Pancreas (tissue), 10 donors: Measurements from ENCODE around the gene ASCC3. TPM values are rescaled to one million over a fixed set of nuclear protein-coding genes. Genes with fewer than 3 reads are reported as not detected.

Source experiments
- ATAC-seq, 4 donors: fragments of 200-7000 bp; cut with Tn5 transposase; one replicate each; pipeline versions ENCODE4 v1.8.0 to v1.9.1; 2020; ENCODE audit warnings: mild to moderate bottlenecking in 4 of 4, moderate library complexity in 4 of 4
- DNase-seq, 6 donors: peaks; one replicate each; pipeline ENCODE4 v3.0.0-alpha.2; 2020
- FAIRE-seq: peaks from 2 replicates; lab custom pipeline; 2012; peaks lifted over from hg19 to GRCh38; lab: Jason Lieb, UNC
- H3K27ac ChIP-seq, 4 donors: fragments of 200-600 bp; sonication (generic); 1 replicate in 3 of 4; 2 replicates in 1 of 4; pipeline versions ENCODE4 v1.5.0 to v1.8.0; 2020
- H3K27me3 ChIP-seq, 4 donors: fragments of 200-600 bp; one replicate each; pipeline ENCODE4 v1.8.0; 2021
- H3K36me3 ChIP-seq, 3 donors: fragments of 200-600 bp; sonication (generic) in 1 of 3; one replicate each; pipeline versions ENCODE4 v1.5.0 to v1.8.0; 2020 to 2021
- H3K4me1 ChIP-seq, 3 donors: fragments of 200-600 bp; one replicate each; pipeline ENCODE4 v1.8.0; 2021
- H3K4me3 ChIP-seq, 4 donors: fragments of 200-600 bp; sonication (generic) in 2 of 4; one replicate each; pipeline versions ENCODE4 v1.5.0 to v1.8.0; 2020 to 2021
- H3K9me3 ChIP-seq, 4 donors: fragments of 200-600 bp; one replicate each; pipeline ENCODE4 v1.8.0; 2021
- WGBS, 2 donors: extraction: QIAGEN DNeasy Blood & Tissue Kit; methylation state at CpG; one replicate each; pipeline ENCODE4 v1.1.7; 2013; 5-methylcytosine and 5-hydroxymethylcytosine counted together
- intact Hi-C, 3 donors: fragments of 100-400 bp; cut with DNase I; formaldehyde crosslinking; loops; one replicate each; pipeline versions ENCODE4 v1.11.1 to v1.14.2; 2022
- polyA plus RNA-seq, 2 donors: library from polyadenylated mRNA; stranded (reverse); fragments of 200-250 nt; gene quantifications; one replicate each; pipeline ENCODE4 v1.2.3, GENCODE V29; 2013
- total RNA-seq, 6 donors: library from RNA; stranded (reverse); fragmentation: NEBNext Ultra II Directional in 4 of 6; extraction: Animal tissue kit (Norgen Biotek cat#: 25700) in 4 of 6; gene quantifications; one replicate each; pipeline versions ENCODE4 v1.2.1 to v1.2.4, GENCODE V29; 2021 to 2023
- TF ChIP-seq, protein P1 (sequence below), 4 donors: fragments of 200-600 bp; sonication (generic) in 3 of 4; IDR thresholded peaks; one replicate each; pipeline versions ENCODE4 v1.5.0 to v1.8.0; 2021; ENCODE audit warnings: antibody characterized with exemption in 4 of 4
- donor health status: healthy with polysubstance abuse.
- donor health status: DM: no; HTN: no; CAD: no; lungs with moderate emphysema.
- donor health status: DM: no; HTN: no; CAD: no.
- donor health status: control.
- donor health status: control.
- donor health status: Bipolar disorder and iron deficiency.
- donor health status: DM: yes; HTN: yes; CAD: no.
- donor health status: DM: no; HTN: no; CAD: no.
- donor health status: DM: no; HTN: no; CAD: no.
- donor health status: DM: yes; HTN: yes; CAD: no.

The ASCC3 gene
- total and polyA plus RNA-seq, 8 donors, result 4.4 to 20.3 (median 13.4) TPM

DNA sequence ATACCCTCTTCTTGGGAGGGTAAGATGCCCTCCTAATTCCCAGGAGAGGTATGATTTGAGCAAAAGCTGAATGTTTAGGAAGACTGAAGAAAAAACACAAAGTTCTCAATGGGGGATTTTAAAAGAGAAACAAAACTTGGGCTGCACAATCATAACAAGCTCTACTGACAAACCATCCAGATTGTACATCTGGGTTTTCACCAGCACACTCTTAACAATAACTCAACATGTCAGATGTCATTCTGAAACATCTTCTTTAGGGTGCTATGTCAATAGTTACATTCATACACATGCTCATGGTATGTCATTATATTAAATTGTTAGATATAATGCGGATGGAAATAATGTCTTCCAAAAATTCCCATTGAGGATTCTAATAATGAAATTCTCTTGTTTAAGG, 95.1 kb downstream of the ASCC3 start:
- Histone ChIP-seq H3K4me3 (no peak overlapping the region), H3K27me3 (no peaks in the 10 kb centered on the region), H3K27ac (no peak overlapping the region), H3K9me3 (no peaks in the 10 kb centered on the region), H3K4me1 (no peaks in the 10 kb centered on the region), H3K36me3 (no peaks in the 10 kb centered on the region)
- WGBS, 2 donors, result 94 to 98% methylated on average over 1 of the region's 1 CpG
- TF ChIP-seq, protein P1, sequence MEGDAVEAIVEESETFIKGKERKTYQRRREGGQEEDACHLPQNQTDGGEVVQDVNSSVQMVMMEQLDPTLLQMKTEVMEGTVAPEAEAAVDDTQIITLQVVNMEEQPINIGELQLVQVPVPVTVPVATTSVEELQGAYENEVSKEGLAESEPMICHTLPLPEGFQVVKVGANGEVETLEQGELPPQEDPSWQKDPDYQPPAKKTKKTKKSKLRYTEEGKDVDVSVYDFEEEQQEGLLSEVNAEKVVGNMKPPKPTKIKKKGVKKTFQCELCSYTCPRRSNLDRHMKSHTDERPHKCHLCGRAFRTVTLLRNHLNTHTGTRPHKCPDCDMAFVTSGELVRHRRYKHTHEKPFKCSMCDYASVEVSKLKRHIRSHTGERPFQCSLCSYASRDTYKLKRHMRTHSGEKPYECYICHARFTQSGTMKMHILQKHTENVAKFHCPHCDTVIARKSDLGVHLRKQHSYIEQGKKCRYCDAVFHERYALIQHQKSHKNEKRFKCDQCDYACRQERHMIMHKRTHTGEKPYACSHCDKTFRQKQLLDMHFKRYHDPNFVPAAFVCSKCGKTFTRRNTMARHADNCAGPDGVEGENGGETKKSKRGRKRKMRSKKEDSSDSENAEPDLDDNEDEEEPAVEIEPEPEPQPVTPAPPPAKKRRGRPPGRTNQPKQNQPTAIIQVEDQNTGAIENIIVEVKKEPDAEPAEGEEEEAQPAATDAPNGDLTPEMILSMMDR (IDR thresholded peaks at IDR 0.05), result no peak
- DNase-seq, result no peak
- no peak for ATAC-seq
- no peak for FAIRE-seq
- intact Hi-C loops, result no loop called here

DNA sequence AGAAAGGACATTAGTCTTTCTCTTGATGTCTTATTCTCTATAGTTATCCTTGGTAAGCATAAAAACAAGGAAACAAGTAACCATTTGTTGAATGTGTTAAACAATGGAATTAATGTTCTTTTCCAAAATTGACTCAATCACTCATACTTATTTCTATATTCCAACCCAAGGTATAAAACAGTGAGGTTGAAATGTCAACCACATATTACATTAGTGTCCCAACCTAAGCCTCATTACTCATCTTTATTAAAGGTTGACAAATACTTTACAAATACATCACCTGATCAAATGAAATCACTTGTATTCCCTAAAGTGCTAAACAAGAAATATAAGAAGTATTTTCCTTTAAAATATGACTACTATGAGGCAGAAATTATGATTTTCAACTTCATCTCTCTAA, 100.5 kb downstream of the ASCC3 start:
- FAIRE-seq, result no peak
- TF ChIP-seq, protein P1 (IDR thresholded peaks at IDR 0.05), result no peak

DNA sequence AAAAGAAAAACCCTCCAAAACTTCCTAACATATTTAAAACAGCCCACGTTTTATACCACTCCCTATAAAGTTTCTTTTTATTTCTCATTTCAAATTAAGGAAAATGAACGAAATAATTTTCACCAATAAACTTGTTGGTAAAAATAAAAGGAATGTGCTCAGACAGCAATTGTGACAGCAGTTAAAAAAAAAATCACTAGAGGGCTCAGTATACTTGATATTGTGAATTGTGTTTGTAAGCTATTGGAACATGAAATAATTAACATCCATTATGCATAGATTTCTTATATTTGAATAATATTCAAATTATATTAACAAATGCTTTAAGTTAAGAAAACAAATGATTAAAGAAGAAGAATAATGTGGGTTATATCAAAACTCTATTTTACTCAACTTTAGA, 105.5 kb downstream of the ASCC3 start:
- Histone ChIP-seq H3K9me3 (no peaks in the 10 kb centered on the region), H3K4me3 (no peak overlapping the region), H3K4me1 (no peaks in the 10 kb centered on the region), H3K27ac (no peak overlapping the region), H3K27me3 (no peaks in the 10 kb centered on the region), H3K36me3 (no peaks in the 10 kb centered on the region)
- peak; percentile 87 for FAIRE-seq
- ATAC-seq, result no peak
- no peak for DNase-seq
- 73 to 76% methylated on average over 2 of the region's 2 CpGs for WGBS, 2 donors
- intact Hi-C loops, result no loop called here
- TF ChIP-seq, protein P1 (IDR thresholded peaks at IDR 0.05), result no peak

More for the DNA sequence above, 100.5 kb downstream of the ASCC3 start:
- no peaks in the 10 kb centered on the region for H3K27me3 ChIP-seq
- intact Hi-C loops, result no loop called here
- no peak overlapping the region for H3K4me3 ChIP-seq
- DNase-seq, result no peak
- H3K4me1 ChIP-seq, result no peaks in the 10 kb centered on the region
- ATAC-seq, result no peak
- H3K9me3 ChIP-seq, result no peaks in the 10 kb centered on the region
- H3K27ac ChIP-seq, result no peak overlapping the region
- H3K36me3 ChIP-seq, result no peaks in the 10 kb centered on the region

DNA sequence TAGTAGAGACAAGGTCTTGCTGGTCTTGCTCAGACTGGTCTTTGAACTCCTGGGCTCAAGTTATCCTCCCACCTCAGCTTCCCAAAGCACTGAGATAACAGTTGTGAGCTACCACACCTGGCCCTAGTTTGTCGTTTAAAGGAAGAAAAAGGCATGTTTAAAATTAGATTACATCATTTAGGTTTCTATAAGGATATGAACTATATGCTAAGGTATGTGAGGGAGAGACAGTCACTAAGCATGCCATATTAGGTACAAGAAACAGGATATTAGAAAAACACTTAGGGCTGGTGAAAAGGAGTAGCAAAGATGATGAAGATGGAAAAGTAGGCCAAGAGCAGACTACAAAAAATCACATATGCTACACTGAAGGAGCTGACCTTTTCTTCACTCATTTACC, 106.4 kb downstream of the ASCC3 start:
- no peak for DNase-seq
- no peak overlapping the region for H3K4me3 ChIP-seq
- WGBS, 2 donors, result 0% methylated on average over 1 of the region's 1 CpG
- TF ChIP-seq, protein P1 (IDR thresholded peaks at IDR 0.05), result no peak
- no peaks in the 10 kb centered on the region for H3K9me3 ChIP-seq
- intact Hi-C loops, result no loop called here
- no peaks in the 10 kb centered on the region for H3K4me1 ChIP-seq
- no peaks in the 10 kb centered on the region for H3K27me3 ChIP-seq
- ATAC-seq, result no peak
- no peaks in the 10 kb centered on the region for H3K36me3 ChIP-seq
- FAIRE-seq, result no peak
- H3K27ac ChIP-seq, result no peak overlapping the region

DNA sequence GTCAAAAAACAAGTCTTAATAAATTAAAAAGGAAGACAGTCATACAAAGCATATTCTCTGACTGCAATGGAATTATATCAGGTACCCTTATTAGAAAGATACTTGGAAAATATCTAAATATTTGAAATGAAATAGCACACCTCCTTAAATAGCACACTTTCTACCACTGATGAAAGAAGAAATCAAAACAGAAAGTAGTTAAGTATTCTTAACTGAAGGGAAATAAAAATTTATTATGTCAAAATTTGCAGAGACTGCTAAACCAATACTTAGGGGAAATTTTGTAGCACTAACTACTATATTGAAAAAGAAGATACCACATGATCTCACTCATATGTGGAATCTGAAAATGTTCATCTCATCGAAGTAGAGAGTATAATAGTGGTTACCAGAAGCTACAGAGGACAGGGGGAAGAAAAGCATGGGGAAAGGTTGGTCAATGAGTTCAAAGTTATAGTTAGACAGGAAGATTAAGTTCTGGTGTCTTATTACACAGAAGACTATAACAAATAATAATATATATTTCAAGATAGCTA, 112.2 kb downstream of the ASCC3 start:
- TF ChIP-seq, protein P1 (IDR thresholded peaks at IDR 0.05), result no peak
- no peaks in the 10 kb centered on the region for H3K9me3 ChIP-seq
- peaks cover 0 to 30% (median 2%) of the 10 kb centered on the region in 3 donors for H3K36me3 ChIP-seq
- intact Hi-C loops, result no loop called here
- no peak for FAIRE-seq
- peaks cover 0 to 3% (median 0%) of the 10 kb centered on the region in 4 donors for H3K27me3 ChIP-seq
- ATAC-seq, result no peak
- H3K27ac ChIP-seq, result no peak overlapping the region
- no peaks in the 10 kb centered on the region for H3K4me1 ChIP-seq
- no peak for DNase-seq
- WGBS, 2 donors, result 82 to 87% methylated on average over 1 of the region's 1 CpG
- no peak overlapping the region for H3K4me3 ChIP-seq
